OCI-M1 (cell line): ENCODE results near the gene RBKS.
A peak's percentile ranks its signal among the peaks of the same experiment; 100 is the strongest.

Experiments used
- DNase-seq: peaks from one replicate; lab custom pipeline; 2025; lab: John Stamatoyannopoulos, UW

Gene RBKS

GRCh38 chr2:27831279-27832050 is 58.7 kb downstream of the RBKS start:
- DNase-seq = peak; percentile 56

DNA sequence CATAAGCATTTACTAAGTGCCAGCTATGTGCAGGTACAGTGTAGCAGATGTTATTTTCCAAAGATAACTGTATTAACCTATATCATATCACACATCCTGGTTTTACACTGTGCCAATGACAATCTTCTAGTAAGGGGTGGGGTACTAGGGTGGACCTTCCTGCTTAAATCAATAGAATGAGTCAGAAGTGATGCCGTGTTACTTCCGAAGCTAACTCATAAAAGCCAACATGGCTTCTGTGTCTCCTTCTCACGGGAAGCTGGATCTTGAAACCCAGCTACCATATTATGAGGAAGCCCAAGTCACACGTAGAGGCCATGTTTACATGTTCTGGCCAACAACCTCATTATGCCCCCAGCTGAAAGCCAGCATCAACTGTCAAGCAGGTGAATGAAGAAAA is 59.5 kb downstream of the RBKS start:
- no peak for DNase-seq

DNA sequence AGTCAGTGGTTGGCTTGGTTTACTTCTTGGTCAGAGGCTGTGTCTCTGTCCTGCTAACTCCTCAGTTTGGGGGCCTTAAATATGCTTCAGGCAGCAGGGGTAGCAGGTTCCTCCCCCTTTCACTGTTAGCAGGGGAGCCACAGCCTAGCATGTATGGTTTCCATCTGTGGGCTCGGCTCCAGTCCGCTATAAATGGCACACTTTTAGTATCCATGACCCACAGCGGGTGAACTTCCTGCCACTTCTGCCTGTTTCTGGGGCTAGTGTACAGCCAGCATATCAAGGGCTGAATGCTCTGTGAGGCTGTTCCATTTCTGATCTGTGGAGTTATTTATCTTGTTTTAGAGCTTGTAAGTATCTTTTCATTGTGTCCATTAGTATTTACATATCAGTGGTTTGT is 60.4 kb downstream of the RBKS start:
- DNase-seq = no peak

DNA sequence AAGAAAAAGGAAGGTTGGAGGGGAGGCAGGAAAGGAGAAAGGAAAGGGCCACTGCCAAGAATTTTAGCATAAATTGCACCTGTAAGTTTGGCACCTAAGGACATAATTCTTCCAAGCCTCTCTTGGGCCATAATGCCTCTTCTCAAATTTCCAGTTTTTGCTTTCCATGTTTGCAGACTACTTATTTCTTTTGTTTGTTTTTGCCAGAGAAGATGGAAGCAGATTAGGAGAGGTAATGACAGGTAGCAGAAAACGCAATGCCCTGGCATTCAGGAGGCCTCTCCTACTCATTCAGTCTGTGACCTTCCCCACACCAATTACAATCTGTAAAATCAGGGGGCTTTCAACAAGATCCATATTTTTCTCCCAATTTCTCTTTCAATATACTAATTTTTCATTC is 61.9 kb downstream of the RBKS start:
- no peak for DNase-seq

- DNase-seq = no peak
Observed at GRCh38 chr2:27824401-27824800, 65.8 kb downstream of the RBKS start.

DNA sequence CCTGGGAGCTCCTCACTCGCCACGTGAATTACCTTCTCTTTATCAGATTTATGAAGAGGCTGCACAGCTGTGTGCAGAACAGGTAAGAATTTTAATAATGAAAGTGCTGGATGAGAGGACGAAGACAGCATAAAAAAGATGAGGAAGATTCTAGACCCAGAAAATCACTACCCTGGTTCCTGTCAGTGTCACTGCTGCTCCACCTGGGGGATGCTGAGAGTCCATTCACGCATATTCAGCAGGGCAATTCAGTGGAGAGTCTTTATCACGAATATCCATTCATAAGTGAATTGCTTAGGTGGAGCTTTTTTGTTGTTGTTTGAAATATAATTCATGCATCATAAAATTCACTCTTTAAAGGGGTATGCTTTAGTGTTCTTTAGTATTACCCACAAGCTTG is 66.6 kb downstream of the RBKS start:
- DNase-seq = no peak

DNA sequence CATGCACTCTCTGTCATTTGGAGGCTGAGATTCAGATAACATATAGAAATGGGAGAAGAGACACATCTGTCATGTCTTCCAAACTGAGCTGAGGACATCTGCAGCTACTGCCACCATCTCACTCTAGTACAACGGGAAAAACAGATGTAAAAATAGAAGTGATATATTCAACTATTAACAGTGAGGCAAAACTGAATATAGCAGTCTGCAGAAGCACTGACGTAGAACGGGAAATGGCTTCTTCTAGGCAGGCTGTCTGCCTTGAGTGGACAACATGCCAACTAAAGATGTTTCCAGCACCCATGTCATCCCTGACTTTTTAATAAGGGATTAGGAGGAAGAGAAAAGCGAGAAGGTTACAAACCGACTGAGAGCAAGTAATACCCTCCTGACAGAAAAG is 67.1 kb downstream of the RBKS start:
- DNase-seq = no peak

DNA sequence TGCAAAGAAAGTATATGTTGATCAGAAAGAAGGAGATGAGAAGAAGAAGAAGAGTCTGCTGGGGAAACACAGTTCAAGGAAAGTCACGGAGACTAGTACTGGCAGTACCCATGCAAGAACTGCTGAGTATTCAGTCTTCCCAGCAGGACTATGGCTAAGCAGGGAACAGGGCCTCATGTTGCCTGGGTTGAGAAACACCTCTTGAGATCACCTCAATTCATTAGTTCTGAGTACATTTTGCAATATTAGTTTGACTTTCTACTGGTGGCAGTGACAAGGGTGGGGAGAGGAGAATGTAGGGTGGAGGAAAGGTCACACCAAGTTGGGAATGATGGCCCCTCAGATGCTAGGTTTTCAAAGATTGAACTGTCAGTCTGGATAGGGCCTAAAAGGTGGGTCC is 68.1 kb downstream of the RBKS start:
- DNase-seq = no peak

GRCh38 chr2:27815860-27816438 is 74.2 kb downstream of the RBKS start:
- DNase-seq = no peak

DNA sequence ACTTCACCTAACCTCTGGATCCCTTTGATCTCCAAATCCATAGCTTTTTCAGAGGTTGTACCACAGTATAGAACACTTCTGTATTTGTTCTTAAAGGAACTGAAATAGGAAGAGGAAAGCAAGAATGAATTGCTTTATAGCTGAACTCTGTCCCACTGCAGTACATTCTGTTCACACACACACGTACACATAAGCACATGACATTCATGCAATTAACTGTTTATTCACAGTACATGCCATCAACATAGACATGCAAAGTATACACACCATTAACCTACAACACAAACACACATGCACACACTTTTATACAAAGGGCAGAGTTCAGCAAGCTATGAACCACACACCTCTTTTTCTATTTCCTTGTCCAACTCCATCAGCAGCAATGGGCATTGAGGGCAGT is 75.4 kb downstream of the RBKS start:
- DNase-seq = no peak

DNA sequence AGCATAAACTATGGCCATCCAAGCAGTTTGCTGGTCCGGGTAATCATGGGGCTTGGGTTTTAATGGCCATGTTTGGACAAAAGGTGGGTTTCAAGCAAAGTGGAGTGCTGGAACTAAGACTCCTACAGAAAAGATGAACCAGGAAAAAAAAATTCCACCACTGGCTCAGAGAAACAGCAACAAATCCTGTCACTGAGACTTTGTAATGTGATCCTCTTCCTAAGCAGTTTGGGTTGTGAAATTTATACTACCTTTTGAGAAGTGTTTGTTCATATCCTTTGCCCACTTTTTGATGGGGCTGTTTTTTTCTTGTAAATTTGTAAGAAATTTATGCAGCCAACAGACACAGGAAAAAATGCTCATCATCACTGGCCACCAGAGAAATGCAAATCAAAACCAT is 78.4 kb downstream of the RBKS start:
- no peak for DNase-seq

- no peak for DNase-seq
Observed at GRCh38 chr2:27810455-27810854, 79.7 kb downstream of the RBKS start.

DNA sequence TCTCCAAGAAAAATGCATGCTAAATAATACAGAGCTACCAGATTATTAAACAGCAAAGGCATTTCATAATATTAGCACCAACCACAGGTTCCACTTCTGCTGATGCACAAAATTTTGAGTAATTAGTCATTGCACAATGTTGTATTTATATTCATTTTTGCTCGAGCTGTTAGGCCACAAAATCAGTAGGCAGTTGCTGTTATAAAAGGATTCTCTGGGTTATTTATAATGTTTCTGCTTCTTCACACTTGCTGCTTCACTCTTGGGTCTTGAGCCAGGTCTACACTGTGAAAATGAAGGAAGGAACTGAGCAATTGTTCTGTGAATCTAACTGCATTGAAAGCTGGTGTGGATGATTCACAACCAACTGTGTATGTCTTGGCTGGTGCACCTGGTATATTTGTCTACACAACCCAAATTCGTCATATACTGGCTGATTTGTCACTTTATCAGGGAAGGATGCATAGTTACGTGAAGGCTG is 80.4 kb downstream of the RBKS start:
- no peak for DNase-seq

DNA sequence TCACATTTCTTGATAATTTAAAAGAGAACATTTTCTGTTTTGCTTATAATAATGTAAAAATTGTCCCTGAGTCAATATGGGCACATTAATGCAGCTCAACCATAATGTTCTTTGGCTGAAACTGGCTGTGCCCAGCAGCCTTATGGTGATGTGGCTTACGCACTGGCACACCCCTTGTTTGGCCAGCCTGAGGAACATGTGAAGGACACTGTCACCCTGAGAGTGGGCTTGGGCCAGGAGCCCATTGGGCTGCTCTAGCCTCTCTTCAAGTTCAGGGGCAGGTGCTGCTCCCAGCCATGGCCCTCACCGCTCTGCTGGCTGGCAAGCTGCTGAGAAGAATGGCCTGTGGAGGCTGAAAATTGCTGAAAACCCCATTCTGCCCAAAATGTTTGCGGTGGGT is 81.2 kb downstream of the RBKS start:
- no peak for DNase-seq

DNA sequence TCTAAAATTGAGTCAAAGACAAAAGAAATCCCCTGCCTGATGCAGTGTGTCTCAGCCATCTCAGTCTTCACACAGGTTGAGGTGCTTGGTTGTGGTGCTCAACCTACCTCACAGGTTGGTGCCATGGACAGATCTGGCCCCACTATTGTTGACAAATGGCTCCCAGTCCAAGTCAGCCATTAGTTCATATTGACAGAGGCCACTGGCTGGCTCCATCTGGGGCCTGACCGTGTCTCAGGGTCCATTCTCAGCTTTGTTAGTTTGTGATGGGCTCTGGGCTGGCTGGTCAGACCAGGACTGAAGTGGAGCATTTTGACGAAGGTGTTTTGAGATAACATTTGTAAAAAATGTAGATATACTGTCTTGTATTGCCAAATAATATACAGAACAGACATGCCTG is 81.8 kb downstream of the RBKS start:
- no peak for DNase-seq

DNA sequence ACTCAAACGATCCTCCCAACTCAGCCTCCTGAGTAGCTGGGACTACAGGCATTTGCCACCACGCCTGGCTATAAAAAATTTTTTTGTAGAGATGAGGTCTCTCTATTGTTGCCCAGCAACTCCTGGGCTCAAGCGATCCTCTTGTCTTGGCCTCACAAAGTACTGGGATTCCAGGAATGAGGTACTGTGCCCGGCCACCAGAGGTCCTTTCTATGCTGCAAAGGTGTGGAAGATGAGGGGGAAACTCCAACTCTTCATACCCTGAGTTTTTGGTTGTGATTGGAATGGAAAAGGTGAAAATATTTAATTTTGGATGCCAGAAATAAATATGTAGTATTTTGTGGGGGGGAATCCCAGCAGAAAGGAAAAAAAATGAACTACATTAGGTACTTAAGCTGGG is 82.7 kb downstream of the RBKS start:
- DNase-seq = peak; percentile 25

GRCh38 chr2:27806311-27807059 is 83.7 kb downstream of the RBKS start:
- DNase-seq = no peak

DNA sequence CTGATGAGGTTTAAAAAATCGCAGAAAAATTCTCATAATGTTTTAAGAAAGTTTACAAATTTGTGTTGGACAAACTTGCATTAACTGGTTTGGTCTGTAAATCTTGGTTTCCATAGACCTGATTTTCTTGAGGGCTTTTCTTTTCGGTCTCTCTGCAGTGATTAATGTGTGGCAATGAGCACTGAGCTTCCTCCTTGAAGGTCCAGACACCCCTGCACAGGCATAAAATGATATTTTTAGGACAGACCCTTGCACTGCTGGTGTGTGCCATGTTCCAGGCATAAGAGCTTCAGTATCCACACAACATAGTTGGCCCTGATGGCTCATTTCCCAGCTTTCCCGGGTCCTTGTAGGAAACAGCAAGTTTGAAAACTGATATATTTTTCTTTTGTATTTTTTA is 85.0 kb downstream of the RBKS start:
- no peak for DNase-seq

DNA sequence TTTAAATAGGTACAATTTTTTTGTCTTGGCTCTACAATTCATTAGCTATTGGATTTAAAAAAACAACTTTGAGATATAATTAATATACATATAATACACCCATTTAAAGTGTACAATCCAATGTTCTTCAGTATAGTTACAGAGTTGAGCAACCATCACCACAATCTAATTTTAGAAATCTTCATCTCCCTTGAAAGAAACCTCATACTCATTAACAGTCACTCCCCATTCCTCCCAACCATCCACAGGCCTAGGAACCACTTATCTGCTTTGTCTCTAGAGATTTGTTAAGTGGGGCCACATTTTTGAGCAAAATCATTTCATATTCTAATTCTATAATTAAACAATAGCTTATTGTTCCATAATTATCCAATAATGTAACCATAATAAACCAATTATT is 86.0 kb downstream of the RBKS start:
- DNase-seq = peak; percentile 18

DNA sequence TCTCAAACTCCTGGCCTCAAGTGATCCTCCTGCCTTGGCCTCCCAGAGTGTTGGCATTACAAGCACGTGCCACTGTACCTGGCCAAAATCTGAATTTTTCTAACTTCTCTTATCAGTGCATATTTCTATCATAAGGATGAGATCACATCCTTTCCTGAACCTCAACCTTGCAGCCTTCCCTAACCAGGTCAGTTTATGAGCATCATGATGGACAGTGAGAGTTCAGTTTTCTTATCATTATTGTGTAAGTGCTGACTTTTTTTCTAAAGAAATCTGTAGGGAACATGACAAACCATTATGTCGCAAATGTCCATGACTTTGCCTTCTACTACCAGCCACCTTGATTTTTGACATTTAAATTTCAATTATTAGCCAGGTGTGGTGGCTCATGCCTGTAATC is 87.1 kb downstream of the RBKS start:
- DNase-seq = no peak

- no peak for DNase-seq
Observed at GRCh38 chr2:27802547-27802946, 87.6 kb downstream of the RBKS start.

DNA sequence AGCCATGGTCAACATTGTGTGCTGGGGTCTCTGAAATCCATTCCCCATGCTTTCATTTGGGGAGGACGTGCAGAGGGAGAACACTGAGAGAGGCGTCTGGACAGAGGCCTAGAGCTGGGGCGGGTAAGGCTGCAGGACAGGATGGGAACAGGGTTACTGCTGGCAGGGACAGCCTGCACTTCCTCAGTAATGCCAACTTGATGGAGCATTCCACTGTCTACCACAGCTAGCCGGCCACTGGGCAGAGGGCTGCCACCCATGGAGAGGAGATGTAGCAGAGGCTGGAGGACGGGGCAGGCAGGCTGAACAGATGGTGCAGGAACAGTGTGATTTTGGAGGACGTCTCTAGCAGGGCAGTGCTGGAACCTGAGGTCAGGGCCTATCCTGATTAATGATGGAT is 89.3 kb downstream of the RBKS start:
- no peak for DNase-seq

GRCh38 chr2:27799646-27800010 is 90.6 kb downstream of the RBKS start:
- DNase-seq = no peak
